HEK293T (cell line): ENCODE results near the gene LRRC14B.

ENCODE experiments used
- ARNT ChIP-seq: fragments of 450-650 bp; IDR thresholded peaks from 2 replicates; pipeline ENCODE4 v1.6.1; 2017; ENCODE audit warnings: mild to moderate bottlenecking
- ELF4 ChIP-seq: fragments of 450-650 bp; IDR thresholded peaks from 2 replicates; pipeline ENCODE4 v1.6.1; 2017; ENCODE audit warnings: antibody characterized with exemption
- FOXA1 ChIP-seq: fragments of 450-650 bp; IDR thresholded peaks from 2 replicates; pipeline ENCODE4 v1.6.1; 2016; ENCODE audit warnings: mild to moderate bottlenecking
- FOXK2 ChIP-seq: fragments of 450-650 bp; IDR thresholded peaks from 2 replicates; pipeline ENCODE4 v1.6.1; 2016; ENCODE audit warnings: mild to moderate bottlenecking
- L3MBTL2 ChIP-seq: fragments of 450-650 bp; conservative IDR thresholded peaks from 2 replicates; pipeline ENCODE4 v1.6.1; 2016; ENCODE audit warnings: mild to moderate bottlenecking
- SP1 ChIP-seq: fragments of 450-650 bp; IDR thresholded peaks from 2 replicates; pipeline ENCODE4 v1.6.1; 2017
- SUZ12 ChIP-seq: fragments of 450-650 bp; IDR thresholded peaks from 2 replicates; pipeline ENCODE4 v1.6.1; 2016; ENCODE audit warnings: mild to moderate bottlenecking
- TARDBP ChIP-seq: fragments of 450-650 bp; IDR thresholded peaks from 2 replicates; pipeline ENCODE4 v1.6.1; 2016
- TF ChIP-seq, protein P1 (sequence below): fragments of 450-650 bp; IDR thresholded peaks from 2 replicates; pipeline ENCODE4 v1.6.1; 2016

DNA sequence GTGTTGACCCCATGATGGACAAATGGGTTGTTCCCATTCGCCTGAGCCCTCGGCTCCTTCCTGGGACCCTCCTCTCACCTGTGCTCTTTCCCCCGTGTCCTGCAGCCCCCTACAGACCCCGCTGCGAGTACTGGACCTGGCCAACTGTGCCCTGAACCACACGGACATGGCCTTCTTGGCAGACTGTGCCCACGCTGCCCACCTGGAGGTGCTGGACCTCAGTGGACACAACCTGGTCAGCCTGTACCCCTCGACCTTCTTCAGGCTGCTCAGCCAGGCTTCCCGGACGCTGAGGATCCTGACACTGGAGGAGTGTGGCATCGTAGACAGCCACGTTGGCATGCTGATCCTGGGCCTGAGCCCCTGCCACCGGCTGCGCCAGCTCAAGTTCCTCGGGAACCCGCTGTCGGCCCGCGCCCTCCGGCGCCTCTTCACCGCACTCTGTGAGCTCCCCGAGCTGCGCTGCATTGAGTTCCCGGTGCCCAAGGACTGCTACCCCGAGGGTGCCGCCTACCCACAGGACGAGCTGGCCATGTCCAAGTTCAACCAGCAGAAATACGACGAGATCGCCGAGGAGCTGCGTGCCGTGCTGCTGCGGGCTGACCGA lies 3.4 kb downstream of the LRRC14B start:
- TF ChIP-seq FOXK2 (no peak), ARNT (no peak), SP1 (no peak), ELF4 (no peak), TARDBP (no peak), SUZ12 (no peak), FOXA1 (no peak), L3MBTL2 (no peak)
- TF ChIP-seq, protein P1, sequence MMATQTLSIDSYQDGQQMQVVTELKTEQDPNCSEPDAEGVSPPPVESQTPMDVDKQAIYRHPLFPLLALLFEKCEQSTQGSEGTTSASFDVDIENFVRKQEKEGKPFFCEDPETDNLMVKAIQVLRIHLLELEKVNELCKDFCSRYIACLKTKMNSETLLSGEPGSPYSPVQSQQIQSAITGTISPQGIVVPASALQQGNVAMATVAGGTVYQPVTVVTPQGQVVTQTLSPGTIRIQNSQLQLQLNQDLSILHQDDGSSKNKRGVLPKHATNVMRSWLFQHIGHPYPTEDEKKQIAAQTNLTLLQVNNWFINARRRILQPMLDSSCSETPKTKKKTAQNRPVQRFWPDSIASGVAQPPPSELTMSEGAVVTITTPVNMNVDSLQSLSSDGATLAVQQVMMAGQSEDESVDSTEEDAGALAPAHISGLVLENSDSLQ = no peak
